NCI-H1105 (cell line): Measurements from ENCODE around the gene HMCN2.

ENCODE experiments used
- DNase-seq: peaks from one replicate; lab custom pipeline; 2025; lab: John Stamatoyannopoulos, UW

Gene HMCN2

GRCh38 chr9:130289711-130290241 lies 24.2 kb downstream of the HMCN2 start:
- no peak for DNase-seq

DNA sequence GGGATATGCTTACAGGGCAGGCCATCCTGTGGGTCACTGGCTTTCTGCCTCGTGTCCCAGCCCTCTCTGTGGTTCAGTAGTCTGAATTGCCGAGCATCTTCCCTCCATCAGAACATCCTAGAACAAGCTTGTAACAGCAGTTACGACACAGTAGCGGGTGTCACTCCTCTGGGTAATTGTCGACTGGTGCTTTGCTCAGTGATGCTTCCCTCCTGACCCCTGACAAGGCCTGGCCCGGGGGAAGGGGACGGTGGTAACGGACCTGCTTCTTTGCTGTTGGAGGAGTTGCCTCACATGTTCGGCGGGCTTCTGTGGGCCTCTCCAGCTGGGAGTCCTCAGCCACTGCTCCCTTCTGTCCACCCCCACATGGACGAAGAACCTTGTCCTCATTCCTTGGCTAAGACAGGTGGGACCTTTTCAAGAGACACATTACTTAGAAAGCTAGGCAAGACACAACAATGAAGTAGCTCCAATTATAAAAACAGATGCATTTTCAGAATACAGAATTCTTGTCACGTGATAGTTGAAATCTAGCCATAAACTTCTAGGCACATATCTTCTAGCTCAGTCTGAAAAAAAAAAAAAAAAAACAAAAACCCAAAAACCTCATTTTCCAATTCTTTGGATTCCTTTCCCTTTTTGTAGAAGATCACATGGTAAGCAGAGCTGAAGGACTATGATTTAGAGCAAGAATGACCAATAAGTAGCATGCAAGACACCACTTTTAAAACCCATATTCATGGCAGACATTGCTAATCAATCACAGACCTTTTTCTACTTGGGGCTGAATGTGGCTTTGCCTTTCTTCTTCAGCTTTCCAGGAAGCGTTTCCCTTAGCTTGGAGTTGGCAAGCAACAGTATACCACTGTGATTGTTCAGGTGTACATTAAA lies 25.0 kb downstream of the HMCN2 start:
- DNase-seq: no peak

DNA sequence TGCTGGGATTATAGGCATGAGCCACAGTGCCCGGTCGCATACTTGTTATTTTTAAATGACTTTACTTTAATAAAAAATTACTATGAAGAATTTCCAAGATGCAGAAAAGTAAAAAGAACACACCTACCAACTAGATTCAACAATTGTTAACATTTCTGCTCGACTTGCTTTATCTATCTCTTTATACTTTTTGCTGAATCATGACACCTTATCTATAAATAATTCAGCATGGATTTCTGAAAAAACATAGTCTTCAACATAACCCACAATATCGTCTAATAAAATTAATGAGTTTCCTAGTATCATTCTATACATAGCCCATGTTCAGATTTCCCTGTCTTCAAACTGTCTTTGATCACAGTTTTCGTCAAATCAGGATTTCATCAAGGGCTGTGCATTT lies 25.9 kb downstream of the HMCN2 start:
- DNase-seq: no peak

DNA sequence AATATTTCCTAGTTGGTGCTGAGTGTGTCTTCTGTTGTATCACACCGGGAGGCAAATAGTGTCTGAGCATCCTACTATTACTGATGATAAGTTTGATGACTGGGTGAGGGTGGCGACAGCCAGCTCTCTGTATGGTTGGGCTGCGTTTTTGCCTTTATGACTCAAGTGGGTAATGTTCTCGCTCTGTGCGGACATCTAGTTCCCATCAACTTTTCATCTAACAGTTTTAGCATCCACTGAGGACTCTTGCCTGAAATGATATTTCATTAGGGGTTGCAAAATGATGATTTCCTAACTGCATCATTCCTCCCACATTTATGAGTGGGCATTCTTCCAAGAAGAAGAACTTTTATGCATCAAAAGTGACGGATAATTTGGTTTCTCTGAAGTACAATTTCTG lies 26.5 kb downstream of the HMCN2 start:
- DNase-seq: no peak

DNA sequence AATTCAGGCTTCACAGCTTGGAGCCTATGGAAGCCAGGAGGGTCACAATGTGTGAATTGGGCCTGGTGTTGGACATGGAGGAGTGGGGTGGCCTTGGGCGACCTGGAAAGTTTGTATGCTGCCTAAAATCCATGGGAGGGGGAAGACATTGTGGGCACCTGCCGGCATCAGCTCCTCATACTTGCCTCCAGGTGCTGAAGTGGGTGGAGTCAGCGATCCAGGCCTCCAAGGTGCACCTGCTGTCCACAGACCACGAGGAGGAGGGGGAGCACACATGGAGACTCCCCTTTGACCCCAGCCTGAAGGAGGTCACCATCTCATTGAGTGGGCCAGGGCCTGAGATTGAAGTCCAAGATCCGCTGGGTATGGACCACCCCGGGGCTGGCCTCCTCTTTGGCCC lies 29.1 kb downstream of the HMCN2 start:
- DNase-seq: no peak

DNA sequence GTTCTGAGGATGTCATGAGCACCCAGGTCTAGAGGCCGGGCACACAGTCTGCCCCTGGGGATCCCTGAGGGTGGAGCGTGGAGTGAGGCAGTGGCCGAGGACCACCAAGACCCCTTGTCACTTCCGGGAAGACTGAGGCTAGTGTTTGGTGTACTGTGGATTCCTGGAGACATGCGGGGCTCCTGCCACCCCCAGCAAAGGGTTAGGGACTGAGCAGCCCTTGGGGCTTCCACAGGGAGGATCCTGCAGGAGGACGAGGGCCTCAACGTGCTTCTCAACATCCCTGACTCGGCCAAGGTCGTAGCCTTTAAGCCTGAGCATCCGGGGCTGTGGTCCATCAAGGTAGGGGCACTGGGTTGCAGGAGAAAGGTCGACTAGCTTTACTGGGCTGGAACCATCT lies 29.9 kb downstream of the HMCN2 start:
- DNase-seq: no peak

DNA sequence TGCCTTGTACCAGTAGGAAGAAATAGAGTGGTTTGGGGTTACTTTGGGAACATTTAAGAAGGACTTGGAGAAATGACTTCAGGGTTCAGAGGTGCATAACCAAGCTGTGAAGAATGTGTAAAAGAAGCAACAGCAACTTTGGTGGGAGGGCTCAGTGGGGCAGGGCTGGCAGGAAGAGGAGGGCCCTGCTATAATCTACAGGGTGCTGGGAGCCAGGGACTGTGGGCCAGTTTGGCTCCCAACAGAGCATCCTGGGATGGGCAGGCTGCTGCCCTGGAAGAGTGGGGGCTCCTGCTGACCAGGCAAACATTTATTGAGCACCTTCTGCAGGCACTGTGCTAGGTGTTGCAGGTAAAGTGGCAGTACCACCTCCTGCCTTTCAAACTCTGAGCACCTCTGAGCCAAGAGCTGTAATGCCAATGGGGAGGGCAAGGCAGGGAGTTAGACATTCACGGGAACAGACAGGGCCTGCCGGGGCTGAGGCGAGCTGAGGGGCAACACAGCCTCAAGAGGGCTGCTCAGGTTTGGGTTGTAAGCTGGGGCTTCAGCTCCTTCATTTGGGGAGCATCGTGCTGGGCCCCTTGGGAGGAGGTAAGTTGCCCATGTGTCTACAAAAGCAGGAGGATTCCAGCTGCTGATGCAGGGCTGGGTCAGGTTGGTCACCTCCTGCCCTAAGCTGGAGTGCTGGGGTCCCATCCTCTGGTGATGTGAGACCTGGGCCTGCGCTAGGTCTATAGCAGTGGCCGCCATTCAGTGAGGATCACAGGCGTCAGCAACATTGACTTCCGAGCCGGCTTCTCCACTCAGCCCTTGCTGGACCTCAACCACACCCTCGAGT lies 30.6 kb downstream of the HMCN2 start:
- DNase-seq: no peak

DNA sequence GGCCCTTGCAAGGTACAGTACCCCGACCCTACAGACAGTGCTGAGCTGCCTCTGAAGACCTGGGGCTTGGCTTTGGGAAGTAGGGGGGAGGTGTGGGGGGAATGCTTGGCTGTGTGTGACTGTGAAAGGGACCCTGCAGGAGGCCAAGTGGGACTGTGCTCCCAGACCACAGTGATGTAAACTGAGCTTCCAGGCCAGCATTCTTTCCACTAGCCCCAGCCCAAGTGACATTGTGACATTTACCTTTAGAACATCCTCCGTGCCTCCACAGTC lies 31.2 kb downstream of the HMCN2 start:
- DNase-seq: no peak

DNA sequence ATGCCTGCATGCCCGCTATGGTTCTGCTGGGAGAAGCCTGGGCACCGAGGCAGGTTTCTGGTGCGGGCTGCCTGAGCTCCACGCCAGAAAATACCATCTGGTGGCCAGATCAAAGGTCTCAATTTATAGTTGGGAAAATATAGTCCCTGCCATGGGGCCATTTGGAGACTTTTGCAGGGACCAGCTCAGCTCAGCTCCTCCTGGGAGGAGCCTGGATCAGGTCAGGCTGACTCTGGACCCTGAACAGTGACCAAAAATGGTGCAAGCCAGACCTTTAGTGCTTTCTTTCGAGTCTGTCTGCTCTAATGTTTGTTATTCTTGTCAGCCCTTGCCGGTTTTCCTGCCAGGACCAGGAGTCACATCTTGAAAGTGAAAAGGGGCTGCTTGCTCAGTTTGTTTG lies 31.8 kb downstream of the HMCN2 start:
- no peak for DNase-seq

GRCh38 chr9:130298662-130299279 lies 33.2 kb downstream of the HMCN2 start:
- no peak for DNase-seq

- DNase-seq: no peak
These were observed 34.4 kb downstream of the HMCN2 start for GRCh38 chr9:130299785-130300615.

DNA sequence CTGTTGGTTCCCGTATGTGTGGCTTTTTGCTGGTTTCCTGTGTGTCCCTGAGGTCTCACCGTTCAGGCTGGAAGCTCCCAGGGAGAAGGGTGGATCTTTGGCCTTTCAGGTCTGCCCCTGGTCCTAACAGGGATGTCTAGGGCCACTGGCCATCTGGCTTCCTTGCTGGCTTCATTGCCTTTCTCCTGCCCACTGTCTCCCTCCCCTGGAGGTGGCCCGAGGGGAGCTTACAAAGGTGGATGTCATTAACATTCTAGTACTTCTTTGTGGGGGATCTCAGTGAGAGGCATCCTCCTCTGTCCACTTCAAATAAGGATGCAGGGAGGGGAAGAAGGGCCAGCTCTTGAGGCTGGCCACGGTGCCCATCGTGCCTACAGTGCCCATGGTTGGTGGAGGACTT lies 35.2 kb downstream of the HMCN2 start:
- no peak for DNase-seq

- no peak for DNase-seq
These were observed 36.1 kb downstream of the HMCN2 start for GRCh38 chr9:130301483-130302286.

DNA sequence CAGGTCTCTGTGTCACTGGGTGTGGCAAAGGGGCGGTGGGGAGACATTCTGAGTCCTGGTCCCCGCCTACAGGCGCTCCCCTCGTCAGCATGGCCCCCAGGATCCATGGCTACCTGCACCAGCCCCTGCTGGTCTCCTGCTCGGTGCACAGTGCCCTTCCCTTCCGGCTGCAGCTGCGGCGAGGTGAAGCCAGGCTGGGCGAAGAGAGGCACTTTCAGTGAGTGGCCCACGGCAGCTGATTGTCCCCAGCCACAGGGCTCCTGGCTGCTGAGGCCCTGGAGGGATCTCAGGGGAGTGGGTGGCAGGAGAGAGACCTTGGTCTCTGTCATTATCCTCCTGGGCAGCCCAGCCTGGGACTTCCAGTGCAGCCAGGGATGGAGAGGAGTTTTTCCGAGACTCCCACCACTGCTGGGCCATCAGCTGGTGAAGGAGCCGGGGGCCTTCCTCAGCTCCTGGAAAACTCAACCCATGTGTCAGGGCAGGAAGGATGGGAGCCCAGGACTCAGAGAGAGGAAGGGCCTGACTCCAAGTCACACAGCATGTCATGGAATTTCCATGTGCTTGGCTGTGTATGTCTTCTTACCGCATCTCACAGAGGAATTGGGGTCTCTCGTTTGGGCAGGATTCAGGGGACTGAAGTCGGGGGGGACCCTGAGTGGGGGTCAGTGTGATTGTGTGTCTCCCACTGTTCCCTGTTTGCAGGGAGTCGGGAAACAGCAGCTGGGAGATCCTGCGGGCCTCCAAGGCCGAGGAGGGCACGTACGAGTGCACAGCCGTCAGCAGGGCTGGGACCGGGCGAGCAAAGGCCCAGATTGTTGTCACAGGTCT lies 37.4 kb downstream of the HMCN2 start:
- DNase-seq: no peak

GRCh38 chr9:130303613-130304055 lies 38.1 kb downstream of the HMCN2 start:
- no peak for DNase-seq

DNA sequence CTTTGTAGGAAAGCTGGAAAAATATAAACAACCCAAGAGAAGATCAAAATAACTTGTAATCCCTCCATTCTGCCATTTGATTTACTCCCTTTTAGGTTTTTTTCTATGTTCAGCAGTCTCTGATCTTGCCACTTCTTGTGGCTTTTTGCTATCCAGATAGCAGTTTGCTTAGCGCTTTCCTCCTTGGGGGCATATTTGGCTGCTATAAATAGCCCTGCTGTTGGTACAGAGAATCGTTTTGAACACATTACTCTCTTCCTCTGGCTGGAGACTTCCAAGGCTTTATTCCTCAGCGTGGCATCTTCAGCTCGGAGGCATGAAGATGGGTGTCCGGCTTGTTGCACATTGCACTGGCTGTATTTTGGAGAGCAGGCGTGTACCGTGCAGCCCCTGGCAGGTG lies 38.6 kb downstream of the HMCN2 start:
- DNase-seq: no peak

DNA sequence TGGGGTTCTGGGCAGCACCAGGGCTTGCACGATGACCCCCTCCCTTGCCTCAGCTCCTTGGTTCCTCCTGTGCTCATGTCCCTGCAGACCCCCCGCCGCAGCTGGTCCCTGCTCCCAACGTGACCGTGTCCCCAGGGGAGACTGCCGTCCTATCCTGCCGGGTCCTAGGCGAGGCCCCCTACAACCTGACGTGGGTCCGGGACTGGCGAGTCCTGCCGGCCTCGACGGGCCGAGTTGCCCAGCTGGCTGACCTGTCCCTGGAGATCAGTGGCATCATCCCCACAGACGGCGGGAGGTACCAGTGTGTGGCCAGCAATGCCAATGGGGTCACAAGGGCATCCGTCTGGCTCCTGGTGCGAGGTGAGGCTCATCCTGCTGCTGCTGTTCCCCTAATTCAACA lies 39.1 kb downstream of the HMCN2 start:
- no peak for DNase-seq

GRCh38 chr9:130305381-130305780 lies 39.8 kb downstream of the HMCN2 start:
- DNase-seq: no peak

GRCh38 chr9:130306823-130307666 lies 41.5 kb downstream of the HMCN2 start:
- no peak for DNase-seq
